Thymus (tissue), 11 donors: ENCODE data around the gene KCNIP3. TPM values are rescaled to one million over a fixed set of nuclear protein-coding genes. Genes with fewer than 3 reads are reported as not detected.

Source experiments
- DNase-seq, 9 donors: peaks; one replicate each; pipeline ENCODE4 v3.0.0-alpha.2; 2013; ENCODE audit warnings: low spot score in 9 of 9, low read depth in 6 of 9, missing footprints in 1 of 9
- H3K27ac ChIP-seq, 2 donors: one replicate each; pipeline ENCODE4 v1.5.1; 2013; ENCODE audit warnings: control low read depth in 1 of 2, low read depth in 1 of 2, low read length in 1 of 2, mild to moderate bottlenecking in 1 of 2, moderate library complexity in 1 of 2
- H3K27me3 ChIP-seq, 2 donors: one replicate each; pipeline ENCODE4 v1.5.1; 2013; ENCODE audit warnings: low read length in 1 of 2; ENCODE audit not compliant: control insufficient read depth in 2 of 2, insufficient read depth in 1 of 2
- H3K36me3 ChIP-seq, 2 donors: one replicate each; pipeline ENCODE4 v1.5.1; 2013; ENCODE audit warnings: low read length in 1 of 2, mild to moderate bottlenecking in 1 of 2, moderate library complexity in 1 of 2; ENCODE audit not compliant: control insufficient read depth in 2 of 2, insufficient read depth in 2 of 2
- H3K4me1 ChIP-seq, 2 donors: one replicate each; pipeline ENCODE4 v1.5.1; 2013; ENCODE audit warnings: low read length in 2 of 2; ENCODE audit not compliant: control insufficient read depth in 2 of 2, insufficient read depth in 2 of 2
- H3K4me3 ChIP-seq, 2 donors: one replicate each; pipeline ENCODE4 v1.5.1; 2013; ENCODE audit warnings: low read length in 2 of 2, control low read depth in 1 of 2, mild to moderate bottlenecking in 1 of 2
- H3K9me3 ChIP-seq, 2 donors: one replicate each; pipeline ENCODE4 v1.5.1; 2013; ENCODE audit warnings: low read length in 1 of 2, mild to moderate bottlenecking in 1 of 2; ENCODE audit not compliant: control insufficient read depth in 2 of 2, insufficient read depth in 1 of 2
- WGBS: extraction: QIAGEN DNeasy Blood & Tissue Kit; methylation state at CpG from one replicate; pipeline ENCODE4 v1.1.7; 2013; 5-methylcytosine and 5-hydroxymethylcytosine counted together
- polyA plus RNA-seq: library from polyadenylated mRNA; stranded (reverse); fragments of 200-250 nt; gene quantifications from one replicate; pipeline ENCODE4 v1.2.3, GENCODE V29; 2013
- total RNA-seq: library from RNA; stranded (reverse); fragments of 120-200 nt; gene quantifications from one replicate; pipeline ENCODE4 v1.2.4, GENCODE V29; 2013
- donor health status: healthy.

Gene KCNIP3
- total and polyA plus RNA-seq, 2 donors: 5.3 to 21.4 TPM

DNA sequence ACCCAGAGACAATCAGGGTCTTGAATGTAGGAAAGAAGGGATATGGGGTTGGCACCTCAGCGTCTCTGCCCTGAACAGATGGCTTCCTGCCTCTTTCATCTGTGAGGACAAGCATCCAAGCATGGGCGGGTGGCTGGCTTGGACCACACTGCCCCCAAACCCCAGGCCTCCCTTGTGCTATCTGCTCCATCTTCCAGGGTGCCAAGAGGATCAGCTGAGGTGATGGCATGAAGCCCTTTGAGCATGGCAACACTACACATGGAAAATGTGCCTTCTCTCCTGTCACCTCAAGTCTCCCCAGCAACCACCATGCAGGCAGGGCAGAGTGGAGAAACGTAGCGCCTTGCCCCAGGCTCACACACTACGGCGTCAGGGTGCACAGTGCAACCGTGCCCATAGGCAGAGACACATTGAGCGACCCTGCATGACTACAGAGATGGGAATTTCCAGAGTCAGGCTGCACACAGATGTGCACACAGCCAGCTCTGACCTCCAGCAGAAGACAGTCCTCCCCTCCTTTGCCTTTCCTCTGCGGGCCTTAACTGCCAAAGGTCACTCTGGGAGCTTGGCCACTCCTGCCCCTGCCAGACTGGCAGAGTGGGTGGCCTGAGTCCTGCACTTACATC lies 1.5 kb downstream of the KCNIP3 start:
- Histone ChIP-seq H3K9me3 (no peaks in the 10 kb centered on the region), H3K27ac (no peak overlapping the region), H3K36me3 (no peaks in the 10 kb centered on the region), H3K4me3 (no peak overlapping the region), H3K27me3 (no peaks in the 10 kb centered on the region), H3K4me1 (no peaks in the 10 kb centered on the region)
- DNase-seq: no peak
- WGBS: 91% methylated on average over 9 of the region's 9 CpGs

DNA sequence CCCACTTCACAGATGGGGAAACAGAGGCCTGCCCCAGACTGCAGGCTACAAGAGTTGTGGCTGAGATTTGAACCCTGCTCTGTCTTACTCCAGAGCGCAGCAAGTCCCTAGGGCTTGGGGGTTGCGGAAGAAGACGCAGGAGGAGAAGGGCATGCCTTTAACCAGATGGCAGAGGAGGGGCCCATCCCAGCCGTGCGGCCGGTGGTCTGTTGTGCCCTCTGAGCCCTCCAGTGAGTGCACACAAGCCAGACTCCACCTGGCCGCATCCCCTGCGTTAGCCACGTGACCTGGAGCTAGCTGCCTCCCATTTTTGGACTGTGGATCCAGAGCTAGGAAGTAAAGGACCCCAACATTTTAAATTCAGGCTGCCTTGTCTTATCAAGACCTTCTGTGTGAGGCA lies 2.8 kb downstream of the KCNIP3 start:
- Histone ChIP-seq H3K27me3 (no peaks in the 10 kb centered on the region), H3K4me1 (no peaks in the 10 kb centered on the region), H3K4me3 (no peak overlapping the region), H3K9me3 (no peaks in the 10 kb centered on the region), H3K27ac (no peak overlapping the region), H3K36me3 (no peaks in the 10 kb centered on the region)
- DNase-seq: no peak
- 92% methylated on average over 9 of the region's 9 CpGs for WGBS

DNA sequence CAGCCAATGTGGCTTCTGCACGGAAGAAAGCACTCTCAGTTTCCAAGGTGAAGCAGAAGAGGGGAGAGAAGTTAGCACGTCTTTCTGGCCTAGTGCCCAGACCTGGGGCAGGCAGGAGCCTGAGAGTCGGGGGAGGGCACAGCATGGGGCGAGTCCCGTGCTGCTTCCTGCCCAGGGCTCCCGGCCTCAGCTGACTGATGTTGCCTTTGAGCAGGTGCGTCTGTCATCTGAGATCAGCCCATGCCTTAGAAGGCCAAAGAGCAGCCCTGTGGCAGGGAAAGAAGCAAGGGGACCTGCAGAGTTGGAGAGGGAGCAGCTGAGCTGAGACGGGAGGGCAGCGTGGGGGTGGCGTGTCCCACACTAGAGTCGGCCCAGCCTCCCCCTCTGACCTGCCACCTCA lies 3.3 kb downstream of the KCNIP3 start:
- 23% methylated on average over 11 of the region's 11 CpGs for WGBS
- H3K9me3 ChIP-seq: no peaks in the 10 kb centered on the region
- no peaks in the 10 kb centered on the region for H3K36me3 ChIP-seq
- no peak overlapping the region for H3K27ac ChIP-seq
- H3K4me3 ChIP-seq: no peak overlapping the region
- no peaks in the 10 kb centered on the region for H3K4me1 ChIP-seq
- DNase-seq: peak in 1 of 9 donors; percentile 7
- no peaks in the 10 kb centered on the region for H3K27me3 ChIP-seq

DNA sequence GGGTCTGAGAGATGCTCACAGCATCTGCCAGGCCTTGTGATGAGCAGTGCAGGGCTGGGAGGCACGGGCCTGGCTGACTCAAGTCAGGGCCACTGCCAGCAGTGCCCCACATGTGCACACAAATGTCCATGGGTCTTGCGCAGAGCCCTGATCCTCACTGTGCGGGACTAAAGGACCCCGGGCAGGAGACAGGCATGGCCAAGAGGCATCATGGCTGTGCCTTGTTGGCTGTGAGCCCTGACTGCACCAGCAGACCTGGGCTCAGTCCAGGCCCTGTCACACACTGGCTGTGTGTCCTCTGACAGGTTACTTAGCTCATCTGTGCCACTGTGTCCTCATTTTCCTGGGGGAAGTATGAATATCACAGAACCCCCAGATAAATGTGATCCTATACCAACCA lies 4.0 kb downstream of the KCNIP3 start:
- no peak overlapping the region for H3K4me3 ChIP-seq
- DNase-seq: no peak
- 94% methylated on average over 4 of the region's 4 CpGs for WGBS
- H3K27ac ChIP-seq: no peak overlapping the region
- H3K4me1 ChIP-seq: no peaks in the 10 kb centered on the region
- H3K27me3 ChIP-seq: no peaks in the 10 kb centered on the region
- no peaks in the 10 kb centered on the region for H3K36me3 ChIP-seq
- H3K9me3 ChIP-seq: no peaks in the 10 kb centered on the region

DNA sequence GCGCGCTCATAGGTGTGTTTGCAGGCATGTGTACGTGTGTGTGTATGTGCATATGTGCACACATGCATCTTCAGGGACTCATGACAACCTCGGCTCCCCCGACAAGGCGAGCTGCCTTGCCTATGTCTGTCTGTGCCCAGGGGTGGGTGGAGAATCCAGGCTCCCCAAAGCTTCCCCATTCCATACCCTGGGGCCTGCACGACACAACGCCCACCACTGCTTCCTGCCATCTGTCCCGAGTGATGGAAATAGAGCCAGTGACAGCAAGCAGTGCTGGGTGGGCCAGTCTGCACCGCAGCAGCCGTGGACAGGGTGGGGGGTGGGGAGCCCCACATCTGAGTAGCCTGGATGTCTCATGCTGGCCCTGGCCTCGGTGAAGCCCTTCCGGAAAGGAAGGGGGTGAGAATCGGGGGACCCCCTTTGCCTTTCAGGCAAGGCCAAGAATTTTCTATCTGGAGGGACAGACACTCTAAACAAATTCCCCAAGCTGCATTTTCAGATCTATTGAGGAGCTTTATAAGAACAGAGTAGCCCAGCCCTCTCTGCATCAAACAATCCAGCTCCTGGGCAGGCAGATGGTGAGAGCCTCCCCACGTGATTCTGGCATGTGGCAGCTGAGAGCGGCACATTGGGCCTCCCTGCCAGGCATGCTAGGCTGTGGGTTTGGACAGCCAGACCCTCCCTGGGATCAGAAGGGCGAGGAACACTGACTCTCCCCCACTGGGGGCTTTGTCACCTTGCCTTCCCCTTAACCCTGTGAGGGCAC lies 4.9 kb downstream of the KCNIP3 start:
- no peak overlapping the region for H3K4me3 ChIP-seq
- DNase-seq: no peak
- no peaks in the 10 kb centered on the region for H3K4me1 ChIP-seq
- WGBS: 64% methylated on average over 17 of the region's 17 CpGs
- no peaks in the 10 kb centered on the region for H3K9me3 ChIP-seq
- no peaks in the 10 kb centered on the region for H3K36me3 ChIP-seq
- no peak overlapping the region for H3K27ac ChIP-seq
- no peaks in the 10 kb centered on the region for H3K27me3 ChIP-seq

DNA sequence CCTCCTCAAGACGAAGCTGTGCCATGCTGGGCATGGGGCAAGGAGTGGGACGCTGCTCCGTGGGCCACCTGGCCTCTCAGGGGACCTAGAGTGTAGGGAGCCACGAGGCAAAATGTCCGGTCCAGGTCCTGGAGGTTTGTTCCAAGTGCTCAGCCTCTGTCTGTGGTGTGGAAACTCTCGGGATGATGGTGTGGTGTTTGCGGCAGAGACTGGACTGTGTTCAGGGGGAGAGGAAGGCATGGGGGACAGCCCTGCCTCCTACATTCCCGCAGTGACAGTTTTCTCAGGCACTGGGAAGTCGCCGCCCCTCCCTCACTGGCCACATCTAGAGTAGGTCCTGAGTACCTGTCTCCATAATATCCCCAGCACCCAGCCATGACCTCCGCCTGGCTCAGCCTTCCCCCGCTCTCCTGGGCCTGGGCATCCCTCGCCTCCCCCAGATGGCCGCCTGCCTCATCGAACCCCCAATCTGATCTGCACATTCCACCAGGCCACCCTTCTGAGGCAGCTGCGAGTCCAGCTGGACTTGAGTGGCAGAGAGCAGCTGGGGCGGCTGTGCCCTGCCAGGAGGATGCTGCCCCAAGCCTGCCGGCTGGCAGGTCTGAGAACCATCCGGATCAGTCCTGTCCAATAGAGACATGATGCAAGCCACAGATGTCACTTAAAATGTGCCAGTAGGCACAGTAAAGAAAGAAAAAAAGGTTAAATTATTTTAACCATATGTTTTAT lies 6.2 kb downstream of the KCNIP3 start:
- WGBS: 95% methylated on average over 19 of the region's 19 CpGs
- no peaks in the 10 kb centered on the region for H3K27me3 ChIP-seq
- H3K36me3 ChIP-seq: no peaks in the 10 kb centered on the region
- no peak for DNase-seq
- H3K27ac ChIP-seq: no peak overlapping the region
- H3K4me1 ChIP-seq: no peaks in the 10 kb centered on the region
- H3K4me3 ChIP-seq: no peak overlapping the region
- no peaks in the 10 kb centered on the region for H3K9me3 ChIP-seq

DNA sequence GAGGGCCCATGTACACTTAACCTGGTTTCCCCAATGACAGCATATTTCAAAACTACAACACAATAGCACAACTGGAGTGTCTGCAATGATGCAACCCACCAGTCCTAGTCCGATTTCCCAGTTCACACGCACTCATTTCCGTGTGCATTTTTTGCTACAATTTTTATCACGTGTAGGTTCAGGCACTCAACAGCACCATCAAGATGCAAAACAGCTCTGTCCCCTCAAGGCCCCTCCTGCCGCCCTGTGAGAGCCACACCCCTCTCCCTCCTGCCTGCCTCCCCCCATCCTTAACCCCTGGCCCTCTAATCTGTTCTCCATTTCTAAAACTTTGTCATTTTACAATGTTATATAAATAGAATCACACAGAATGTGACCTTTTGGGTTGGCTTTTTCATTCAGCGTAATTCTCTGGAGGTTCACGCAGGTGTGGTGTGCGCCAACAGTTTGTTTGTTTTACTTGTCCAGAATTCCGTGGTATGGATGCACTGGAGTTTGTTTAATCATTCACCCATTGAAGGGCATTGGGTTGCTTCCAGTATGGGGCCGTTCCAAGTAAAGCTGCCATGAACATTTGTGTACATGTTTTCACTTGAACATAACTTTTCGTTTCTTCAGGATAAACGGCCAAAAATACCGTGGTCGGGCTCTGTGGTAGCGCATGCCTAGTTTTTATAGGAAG lies 8.4 kb downstream of the KCNIP3 start:
- Histone ChIP-seq H3K27ac (no peak overlapping the region), H3K36me3 (no peaks in the 10 kb centered on the region), H3K27me3 (no peaks in the 10 kb centered on the region), H3K4me3 (no peak overlapping the region), H3K9me3 (no peaks in the 10 kb centered on the region), H3K4me1 (no peaks in the 10 kb centered on the region)
- DNase-seq: no peak
- WGBS: 92% methylated on average over 15 of the region's 15 CpGs

DNA sequence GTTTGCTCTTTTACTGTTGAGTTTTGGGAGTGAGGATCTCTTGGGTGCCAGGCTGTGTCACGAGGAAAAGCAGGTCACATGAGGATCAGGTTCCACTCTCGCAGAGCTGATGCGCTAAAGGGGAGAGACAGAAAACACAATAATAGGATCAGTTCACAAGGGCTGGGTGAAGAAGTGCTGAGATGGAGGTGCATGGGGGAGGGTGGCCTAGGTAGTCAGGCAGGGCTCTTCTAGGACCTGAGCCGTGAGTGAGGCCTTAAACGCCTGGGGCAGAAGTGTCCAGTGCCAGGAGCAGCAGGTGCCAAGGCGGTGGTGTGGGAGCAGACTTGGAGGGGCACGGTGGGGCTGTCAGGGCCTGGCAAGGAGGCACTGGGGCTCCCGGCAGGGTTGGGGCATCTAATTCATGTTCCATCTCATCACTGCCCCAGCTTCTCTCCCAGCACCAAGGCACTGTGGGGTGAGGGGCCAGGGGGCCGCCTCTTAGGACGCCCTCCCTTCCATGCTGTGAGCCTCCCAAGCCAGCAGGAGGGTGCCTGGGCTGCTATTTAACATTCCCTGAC lies 9.3 kb downstream of the KCNIP3 start:
- no peaks in the 10 kb centered on the region for H3K27me3 ChIP-seq
- no peak overlapping the region for H3K4me3 ChIP-seq
- no peak overlapping the region for H3K27ac ChIP-seq
- 94% methylated on average over 10 of the region's 10 CpGs for WGBS
- DNase-seq: no peak
- H3K4me1 ChIP-seq: no peaks in the 10 kb centered on the region
- H3K36me3 ChIP-seq: no peaks in the 10 kb centered on the region
- no peaks in the 10 kb centered on the region for H3K9me3 ChIP-seq
